T follicular helper cell (primary cell): Measurements from ENCODE around the gene CNOT1.
"Not testable (repeated sequence)": the region's sequence is repeated elsewhere in the genome, so short reads cannot be mapped to it uniquely, and the experiment has no call there.

Source experiments
- DNase-seq: peaks from one replicate; pipeline ENCODE4 v3.0.0-alpha.2; 2020; ENCODE audit warnings: low read depth

Gene CNOT1

GRCh38 chr16:58638148-58639036, 8.8 kb upstream of the CNOT1 start:
- DNase-seq, result no peak

GRCh38 chr16:58637021-58637420, 7.4 kb upstream of the CNOT1 start:
- not testable (repeated sequence) for DNase-seq

GRCh38 chr16:58636466-58636865, 6.8 kb upstream of the CNOT1 start:
- DNase-seq, result no peak

GRCh38 chr16:58635502-58635901, 5.9 kb upstream of the CNOT1 start:
- no peak for DNase-seq

GRCh38 chr16:58634265-58634802, 4.7 kb upstream of the CNOT1 start:
- no peak for DNase-seq

- peak; percentile 36 for DNase-seq
Observed at GRCh38 chr16:58628845-58629732, 537 bp downstream of the CNOT1 start.

- no peak for DNase-seq
Observed at GRCh38 chr16:58624209-58624608, 5.4 kb downstream of the CNOT1 start.

GRCh38 chr16:58620396-58620795, 9.2 kb downstream of the CNOT1 start:
- DNase-seq, result no peak

- DNase-seq, result no peak
Observed at GRCh38 chr16:58615280-58615679, 14.3 kb downstream of the CNOT1 start.

GRCh38 chr16:58614860-58615259, 14.8 kb downstream of the CNOT1 start:
- DNase-seq, result no peak

GRCh38 chr16:58614212-58614611, 15.4 kb downstream of the CNOT1 start:
- no peak for DNase-seq

- not testable (repeated sequence) for DNase-seq
Observed at GRCh38 chr16:58612965-58613364, 16.7 kb downstream of the CNOT1 start.

GRCh38 chr16:58608601-58609136, 21.0 kb downstream of the CNOT1 start:
- no peak for DNase-seq

GRCh38 chr16:58605562-58605961, 24.1 kb downstream of the CNOT1 start:
- no peak for DNase-seq

- DNase-seq, result no peak
Observed at GRCh38 chr16:58591083-58591482, 38.5 kb downstream of the CNOT1 start.

- DNase-seq, result no peak
Observed at GRCh38 chr16:58589326-58589905, 40.2 kb downstream of the CNOT1 start.

GRCh38 chr16:58588406-58588805, 41.2 kb downstream of the CNOT1 start:
- no peak for DNase-seq

- DNase-seq, result no peak
Observed at GRCh38 chr16:58586340-58587030, 43.1 kb downstream of the CNOT1 start.

- DNase-seq, result no peak
Observed at GRCh38 chr16:58584831-58585505, 44.7 kb downstream of the CNOT1 start.

GRCh38 chr16:58582971-58583765, 46.5 kb downstream of the CNOT1 start:
- no peak for DNase-seq
